WI38 (cell line): ENCODE measurements around the gene ODAD3.
"Not testable (repeated sequence)": the region's sequence is repeated elsewhere in the genome, so short reads cannot be mapped to it uniquely, and the experiment has no call there.

Source experiments
- H3K4me3 ChIP-seq: 2 replicates; pipeline ENCODE4 v1.5.1; 2011; ENCODE audit warnings: low read depth, mild to moderate bottlenecking, control low read depth, low read length
- TF ChIP-seq, protein P1 (sequence below): IDR thresholded peaks from 2 replicates; pipeline ENCODE4 v1.5.1; 2012; ENCODE audit warnings: low read depth, mild to moderate bottlenecking, control low read depth, low read length

Gene ODAD3

GRCh38 chr19:11479898-11480714, 45.2 kb upstream of the ODAD3 start:
- no peak overlapping the region for H3K4me3 ChIP-seq
- TF ChIP-seq, protein P1, sequence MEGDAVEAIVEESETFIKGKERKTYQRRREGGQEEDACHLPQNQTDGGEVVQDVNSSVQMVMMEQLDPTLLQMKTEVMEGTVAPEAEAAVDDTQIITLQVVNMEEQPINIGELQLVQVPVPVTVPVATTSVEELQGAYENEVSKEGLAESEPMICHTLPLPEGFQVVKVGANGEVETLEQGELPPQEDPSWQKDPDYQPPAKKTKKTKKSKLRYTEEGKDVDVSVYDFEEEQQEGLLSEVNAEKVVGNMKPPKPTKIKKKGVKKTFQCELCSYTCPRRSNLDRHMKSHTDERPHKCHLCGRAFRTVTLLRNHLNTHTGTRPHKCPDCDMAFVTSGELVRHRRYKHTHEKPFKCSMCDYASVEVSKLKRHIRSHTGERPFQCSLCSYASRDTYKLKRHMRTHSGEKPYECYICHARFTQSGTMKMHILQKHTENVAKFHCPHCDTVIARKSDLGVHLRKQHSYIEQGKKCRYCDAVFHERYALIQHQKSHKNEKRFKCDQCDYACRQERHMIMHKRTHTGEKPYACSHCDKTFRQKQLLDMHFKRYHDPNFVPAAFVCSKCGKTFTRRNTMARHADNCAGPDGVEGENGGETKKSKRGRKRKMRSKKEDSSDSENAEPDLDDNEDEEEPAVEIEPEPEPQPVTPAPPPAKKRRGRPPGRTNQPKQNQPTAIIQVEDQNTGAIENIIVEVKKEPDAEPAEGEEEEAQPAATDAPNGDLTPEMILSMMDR, result no peak

DNA sequence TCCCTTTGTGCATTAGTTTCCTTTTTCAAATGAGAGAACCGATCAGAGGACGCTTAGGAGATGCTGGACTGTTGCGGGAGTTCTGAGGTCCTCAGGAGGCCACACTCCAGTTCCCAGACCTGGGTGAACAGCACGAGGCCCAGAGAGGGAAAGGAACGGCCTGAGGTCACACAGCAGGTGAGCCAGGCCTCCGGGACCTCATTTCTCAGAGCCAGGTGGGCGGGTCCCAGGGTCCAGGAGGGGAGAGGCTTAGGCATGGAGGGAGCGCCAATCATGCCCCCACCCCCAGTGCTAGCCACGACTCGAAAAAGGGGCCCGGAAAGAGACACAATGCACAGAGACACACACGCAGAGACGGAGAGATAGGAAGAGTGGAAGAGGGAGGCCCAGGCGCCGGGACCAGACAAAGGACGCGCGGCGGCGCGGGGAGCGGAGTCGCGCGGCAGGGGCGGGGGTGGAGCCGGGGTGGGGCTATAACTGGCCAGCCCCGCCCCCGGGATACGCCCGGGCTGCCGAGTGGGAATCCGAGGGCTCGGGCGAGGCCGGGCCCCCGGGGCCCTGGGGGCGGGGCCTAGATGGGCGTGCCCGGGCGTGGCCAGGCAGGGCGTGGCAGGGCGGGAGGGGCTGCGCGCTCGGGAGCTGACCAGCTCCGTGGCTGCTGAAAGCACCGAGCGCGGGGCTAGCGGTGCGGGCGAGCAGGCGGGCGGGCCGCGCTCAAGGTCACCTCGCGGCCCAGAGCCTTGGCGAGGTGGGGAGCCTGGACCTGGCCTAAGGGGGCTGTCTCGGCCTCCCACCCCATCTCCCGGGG, 44.4 kb upstream of the ODAD3 start:
- H3K4me3 ChIP-seq, result no peak overlapping the region
- TF ChIP-seq, protein P1, result no peak

DNA sequence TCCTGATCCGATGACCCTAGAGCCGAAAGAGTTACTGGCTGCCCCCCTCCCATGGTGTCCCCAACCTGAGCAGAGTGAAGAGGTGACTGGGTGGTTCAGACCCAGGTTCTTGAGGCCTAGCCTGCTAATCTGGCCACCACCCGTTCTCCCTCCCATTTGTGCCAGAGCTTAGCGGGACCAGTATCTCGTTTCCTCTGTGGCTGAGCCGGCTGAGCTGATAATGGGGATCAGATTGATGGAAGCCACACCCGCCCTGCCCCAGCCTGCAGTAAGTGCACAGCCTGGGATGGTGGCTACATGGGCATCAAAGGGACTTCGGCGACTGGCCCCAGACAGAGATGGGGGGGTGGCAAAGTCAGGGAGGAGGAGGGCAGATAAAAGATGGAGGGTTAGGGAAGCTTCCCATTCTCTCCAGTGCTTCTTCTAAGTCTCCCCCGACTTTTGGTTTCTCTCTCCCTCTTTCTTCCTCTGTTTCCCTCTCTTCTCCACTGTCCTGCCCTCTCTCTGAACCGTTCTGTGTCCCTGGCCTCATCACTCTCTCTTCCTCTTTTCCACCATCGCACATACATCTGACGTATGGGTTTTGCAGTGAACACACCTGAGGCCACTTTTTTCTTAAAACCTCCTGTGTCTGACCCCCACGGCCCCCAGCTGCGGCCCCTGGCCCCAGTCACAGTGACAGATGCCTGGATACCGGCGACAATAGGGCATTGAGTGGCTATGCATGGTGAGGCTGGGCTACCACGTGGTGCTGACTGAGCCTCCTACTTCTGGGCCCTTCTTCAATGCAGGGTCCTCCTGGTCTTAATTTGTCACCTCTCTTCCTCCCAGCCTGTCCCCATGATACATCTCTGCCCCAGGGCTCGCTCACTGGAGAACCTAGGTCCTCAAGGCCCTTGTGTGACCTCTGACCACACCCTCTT, 43.5 kb upstream of the ODAD3 start:
- H3K4me3 ChIP-seq, result no peak overlapping the region
- TF ChIP-seq, protein P1, result no peak

- H3K4me3 ChIP-seq, result no peak overlapping the region
- TF ChIP-seq, protein P1, result no peak
Observed at GRCh38 chr19:11475861-11476260, 40.9 kb upstream of the ODAD3 start.

DNA sequence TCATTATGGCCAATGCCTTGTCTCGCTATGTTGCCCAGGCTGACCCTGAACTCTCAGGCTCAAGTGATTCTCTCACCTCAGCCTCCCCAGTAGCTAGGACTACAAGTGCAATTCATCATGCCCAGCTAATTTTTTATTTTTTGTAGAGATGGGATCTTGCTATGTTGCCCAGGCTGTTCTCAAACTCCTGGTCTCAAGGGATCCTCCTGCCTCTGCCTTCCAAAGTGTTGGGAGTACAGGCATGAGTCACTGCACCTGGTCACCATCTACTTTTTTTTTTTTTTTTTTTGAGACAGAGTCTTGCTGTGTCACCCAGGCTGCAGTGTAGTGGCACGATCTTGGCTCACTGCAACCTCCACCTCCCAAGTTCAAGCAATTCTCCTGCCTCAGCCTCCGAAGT, 40.4 kb upstream of the ODAD3 start:
- H3K4me3 ChIP-seq, result not testable (repeated sequence)

- TF ChIP-seq, protein P1, result no peak
- H3K4me3 ChIP-seq, result no peak overlapping the region
Observed at GRCh38 chr19:11473725-11474124, 38.8 kb upstream of the ODAD3 start.

GRCh38 chr19:11468266-11468845, 33.4 kb upstream of the ODAD3 start:
- H3K4me3 ChIP-seq, result not testable (repeated sequence)
